Left colon (tissue), 2 donors: Measurements from ENCODE around the gene TMEM45B. TPM values are rescaled to one million over a fixed set of nuclear protein-coding genes. Genes with fewer than 3 reads are reported as not detected.
"Not testable (repeated sequence)": the region's sequence is repeated elsewhere in the genome, so short reads cannot be mapped to it uniquely, and the experiment has no call there.

Source experiments
- ATAC-seq: fragments of 200-7000 bp; cut with Tn5 transposase; one replicate; pipeline ENCODE4 v1.9.1; 2020; ENCODE audit warnings: mild to moderate bottlenecking, moderate library complexity
- DNase-seq, 2 donors: peaks; one replicate each; pipeline ENCODE4 v3.0.0-alpha.2; 2020
- intact Hi-C, 2 donors: fragments of 100-400 bp; cut with DNase I in 1 of 2; cut with micrococcal nuclease in 1 of 2; formaldehyde crosslinking; loops; one replicate each; pipeline versions ENCODE4 v1.11.2 to v1.14.0; 2022; cut with DNase I, micrococcal nuclease
- long read RNA-seq: library from polyadenylated mRNA; unstranded; transcript quantifications from one replicate; pipeline ENCODE4 v2.0.0, GENCODE V29; 2021
- total RNA-seq, 2 donors: library from RNA; stranded (reverse); fragmentation: NEBNext Ultra II Directional; extraction: Animal tissue kit (Norgen Biotek cat#: 25700); gene quantifications; one replicate each; pipeline ENCODE4 v1.2.1, GENCODE V29; 2021
- donor health status: DM: no; HTN: no; CAD: no.
- donor health status: DM: yes; HTN: yes; CAD: no.

Gene TMEM45B
- total RNA-seq, result 100 to 1,000 TPM; 309 to 343 TPM
- long read RNA-seq, transcript TMEM45B-201 (6 exons, 2,234 nt), result major isoform, 283 of 475 reads
- long read RNA-seq, partial matches to known transcripts, result 61 of 475 reads
- long read RNA-seq, other reads (novel, unspliced or antisense), result 131 of 475 reads

DNA sequence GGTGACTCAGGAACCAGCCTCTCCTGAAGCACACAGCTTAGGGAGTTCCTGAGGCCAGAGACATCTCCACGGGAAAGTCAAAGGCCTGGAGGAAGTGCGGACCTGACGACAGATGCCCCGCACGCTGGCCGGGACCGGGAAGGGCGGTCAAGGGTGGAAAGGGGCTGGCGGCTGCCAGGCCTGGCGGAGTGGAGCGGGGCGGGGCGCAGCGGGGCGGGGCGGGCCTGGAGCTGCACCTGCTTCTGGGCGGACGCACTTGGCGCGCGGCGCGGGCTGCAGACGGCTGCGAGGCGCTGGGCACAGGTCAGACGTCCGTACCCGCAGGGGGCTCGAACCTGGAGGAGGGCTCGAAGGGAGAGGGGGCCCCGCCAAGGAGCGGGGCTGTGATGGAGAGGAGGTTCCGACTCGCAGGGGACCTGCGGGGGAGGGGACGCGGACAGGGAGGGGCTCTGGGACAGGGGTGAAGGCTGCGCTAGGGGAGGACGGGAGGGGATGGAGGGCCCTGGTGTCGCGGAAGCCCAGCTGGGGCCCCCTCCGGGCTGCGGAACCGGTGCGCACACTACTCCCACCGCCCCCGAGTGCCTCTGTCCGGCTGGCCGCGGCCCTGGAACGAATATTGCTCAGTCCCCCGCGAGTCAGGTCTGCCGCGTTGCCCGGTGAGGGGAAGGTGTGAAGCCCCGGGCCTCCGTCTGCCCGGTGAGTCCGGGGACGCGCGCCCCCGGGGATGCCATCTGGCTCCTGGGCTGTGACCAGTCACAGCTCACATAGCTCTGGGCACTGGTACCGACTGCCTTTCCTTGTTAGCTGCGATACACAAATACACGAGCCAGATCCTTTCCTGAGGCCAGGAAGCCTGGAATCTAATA is at the start of gene TMEM45B:
Gene TMEM45B (plus strand): TSS at position 253 of the 866 bp plus-strand sequence. CDS start 36,635 bp downstream, outside the sequence.
- ATAC-seq (peak; percentile 74), DNase-seq (peak; percentile 78 to 81)
- intact Hi-C loops, result no loop called here

DNA sequence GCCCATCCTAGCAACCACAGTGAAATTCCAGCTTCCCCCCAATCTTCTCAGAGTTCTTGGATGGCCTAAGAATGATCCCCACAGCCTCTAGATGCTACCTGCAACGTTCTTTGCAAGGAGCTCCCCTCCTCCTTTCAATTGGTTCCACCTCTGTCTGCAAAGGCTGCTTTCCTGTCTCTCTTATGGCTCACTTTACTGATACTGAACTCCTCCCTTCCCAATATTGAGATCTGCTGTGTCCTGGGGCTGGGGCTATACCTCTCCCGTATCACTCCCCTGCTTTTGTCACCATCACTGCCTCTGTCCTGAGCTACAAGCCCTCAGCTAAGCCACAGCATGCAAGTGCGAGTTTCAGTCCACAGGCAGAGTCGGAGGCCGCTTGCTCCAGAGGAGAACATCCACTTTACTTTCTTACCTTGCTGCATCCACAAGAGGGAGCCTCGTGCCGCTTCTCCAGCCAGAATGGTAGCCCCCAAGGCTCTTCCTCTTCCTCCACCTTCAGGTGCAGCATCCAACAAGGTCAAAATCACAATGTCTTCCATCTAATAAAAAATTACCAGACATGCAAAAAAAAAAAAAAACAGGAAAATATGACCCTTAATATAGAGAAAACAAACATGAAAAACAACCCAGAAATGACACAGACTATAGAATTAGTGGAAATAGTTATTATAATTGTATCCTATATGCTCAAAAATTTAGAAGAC is 48.6 kb upstream of the TMEM45B start:
- intact Hi-C loops, result no loop called here
- DNase-seq, result peak in 1 of 2 donors; percentile 51
- peak; percentile 58 for ATAC-seq

DNA sequence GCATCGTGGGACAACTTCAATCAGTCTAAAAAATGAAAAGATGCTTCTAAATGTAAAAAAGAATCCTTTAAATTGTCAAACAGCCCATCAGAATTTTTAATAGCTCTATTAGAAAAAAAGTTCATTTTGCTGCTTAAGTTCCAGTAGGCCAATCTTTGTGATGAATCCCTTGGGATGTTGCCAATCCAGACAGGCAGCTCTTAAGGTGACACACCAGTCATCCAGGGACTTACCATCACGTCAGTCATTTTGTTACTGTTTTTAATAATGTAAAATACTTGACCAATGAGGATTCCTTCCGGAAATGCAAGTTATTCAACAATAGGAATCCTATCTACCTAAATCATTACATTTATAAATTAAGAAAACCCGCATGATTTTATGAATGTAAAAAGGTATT is 47.8 kb upstream of the TMEM45B start:
- DNase-seq (no peak), ATAC-seq (no peak)
- intact Hi-C loops, result no loop called here

DNA sequence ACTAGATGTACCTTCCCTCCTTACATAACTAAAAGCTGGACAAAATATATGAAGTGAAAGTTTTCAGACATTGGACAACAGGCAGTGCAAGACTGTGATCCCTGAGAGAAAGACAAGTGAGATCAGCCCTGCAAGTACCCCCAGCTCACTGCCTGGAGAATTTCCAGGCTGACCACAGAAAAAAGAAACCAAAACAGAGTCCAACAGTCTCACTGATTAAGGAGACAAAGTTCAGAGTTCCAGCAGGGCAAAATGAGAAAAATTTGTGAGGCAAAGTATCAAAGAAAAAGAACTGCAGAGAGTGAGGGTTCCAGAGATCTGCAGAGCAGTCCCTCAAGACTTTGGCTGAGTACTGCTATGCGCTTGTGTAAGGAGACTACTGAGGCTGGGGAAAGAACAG is 47.3 kb upstream of the TMEM45B start:
- ATAC-seq (peak; percentile 12), DNase-seq (no peak)
- intact Hi-C loops, result no loop called here

DNA sequence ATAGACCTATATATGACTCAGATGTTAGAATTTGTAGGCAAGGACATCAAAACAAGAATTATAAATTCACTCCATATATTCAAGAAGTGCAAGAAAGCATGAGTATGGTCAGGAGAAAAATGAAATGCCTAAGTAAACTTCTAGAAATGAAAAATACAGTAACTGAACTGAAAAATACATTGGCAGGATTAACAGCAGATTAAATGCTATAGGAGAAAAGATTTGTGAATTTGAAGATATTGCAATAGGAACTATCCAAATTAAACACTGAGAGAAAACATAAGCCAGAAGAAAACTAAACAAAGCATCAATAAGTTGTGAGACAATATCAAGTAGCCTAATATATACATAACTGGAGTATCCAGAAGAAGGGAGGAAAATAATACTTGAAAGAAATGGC is 46.6 kb upstream of the TMEM45B start:
- ATAC-seq (no peak), DNase-seq (no peak)
- intact Hi-C loops, result no loop called here

DNA sequence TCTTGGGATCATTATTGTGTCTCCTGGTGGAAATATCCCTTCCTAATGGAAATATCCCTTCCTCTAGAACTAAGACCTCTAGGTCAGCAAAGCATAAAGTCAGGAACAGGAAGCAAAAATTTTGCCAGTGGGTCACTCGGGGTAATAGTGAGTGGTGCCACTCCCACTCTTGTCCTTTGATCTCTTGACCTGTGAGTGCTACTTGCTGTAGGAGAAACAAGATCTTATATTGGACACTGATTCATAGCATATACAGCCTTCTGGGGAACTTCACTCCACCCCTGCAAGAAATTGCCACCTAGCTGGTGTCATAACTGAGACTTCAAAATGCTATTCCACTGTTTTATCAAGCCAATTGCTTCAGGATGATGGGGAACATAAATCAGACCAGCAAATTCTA is 44.7 kb upstream of the TMEM45B start:
- intact Hi-C loops, result no loop called here
- ATAC-seq (peak; percentile 88), DNase-seq (no peak)

DNA sequence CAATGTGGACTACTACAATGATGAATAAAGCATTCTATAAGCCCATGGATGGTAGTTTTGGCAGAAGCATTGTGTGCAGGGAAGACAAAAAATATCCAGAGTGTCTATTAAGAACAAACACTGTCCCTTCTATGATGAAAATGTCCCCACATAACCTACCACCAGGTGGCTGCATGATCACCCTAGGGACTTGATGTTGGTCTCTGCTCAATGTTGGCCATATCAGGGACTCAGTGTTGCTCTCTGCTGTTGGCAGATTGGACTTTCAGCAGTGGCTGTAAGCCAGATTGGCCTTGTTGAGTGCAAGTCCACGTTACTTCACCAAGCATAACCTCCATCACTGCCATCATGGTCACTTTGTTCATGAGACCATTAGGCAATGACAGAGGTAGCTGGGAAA is 44.2 kb upstream of the TMEM45B start:
- DNase-seq, intact Hi-C loops: not testable (repeated sequence)
- ATAC-seq, result peak; percentile 53

DNA sequence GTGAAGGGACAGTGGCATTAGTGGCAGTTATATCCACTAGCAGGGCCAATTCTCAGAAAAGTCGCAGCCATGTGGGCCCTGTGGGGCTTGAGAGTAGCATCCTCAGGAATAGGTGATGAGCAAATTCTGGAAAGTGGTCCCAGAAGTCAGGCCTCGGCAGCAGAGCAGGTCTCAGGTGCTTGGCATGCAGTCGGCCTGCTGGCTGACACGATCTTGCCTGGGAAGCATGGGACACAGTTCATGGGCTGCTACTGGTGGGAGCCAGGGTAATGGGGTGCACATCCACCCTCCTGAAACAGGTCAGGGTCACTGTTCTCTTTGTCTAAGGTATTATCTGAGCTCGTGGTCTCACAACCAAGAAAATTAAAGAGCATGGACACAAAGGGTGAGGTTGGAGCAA is 36.8 kb upstream of the TMEM45B start:
- intact Hi-C loops, result no loop called here
- ATAC-seq, result peak; percentile 35
- no peak for DNase-seq

DNA sequence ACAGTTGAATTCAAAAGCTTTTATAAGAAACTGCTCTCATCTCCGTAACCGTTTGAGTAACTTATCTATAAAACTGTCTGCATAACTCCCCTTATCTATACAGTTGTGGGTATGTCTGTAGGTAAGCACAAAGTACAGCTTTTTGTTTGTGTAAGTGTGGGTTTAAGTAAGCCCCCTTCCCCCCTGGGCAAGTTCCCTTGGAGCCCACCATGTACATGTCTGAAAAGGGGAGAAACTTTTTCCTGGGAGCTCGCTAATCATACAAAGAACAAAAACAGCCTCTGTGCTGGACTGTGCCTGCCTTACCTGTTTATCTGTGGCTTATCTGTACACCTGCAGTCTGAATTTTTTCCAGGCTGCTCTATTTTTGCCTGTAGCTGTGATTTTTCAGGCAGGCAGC is 36.3 kb upstream of the TMEM45B start:
- DNase-seq (no peak), ATAC-seq (peak; percentile 68)
- intact Hi-C loops, result no loop called here

DNA sequence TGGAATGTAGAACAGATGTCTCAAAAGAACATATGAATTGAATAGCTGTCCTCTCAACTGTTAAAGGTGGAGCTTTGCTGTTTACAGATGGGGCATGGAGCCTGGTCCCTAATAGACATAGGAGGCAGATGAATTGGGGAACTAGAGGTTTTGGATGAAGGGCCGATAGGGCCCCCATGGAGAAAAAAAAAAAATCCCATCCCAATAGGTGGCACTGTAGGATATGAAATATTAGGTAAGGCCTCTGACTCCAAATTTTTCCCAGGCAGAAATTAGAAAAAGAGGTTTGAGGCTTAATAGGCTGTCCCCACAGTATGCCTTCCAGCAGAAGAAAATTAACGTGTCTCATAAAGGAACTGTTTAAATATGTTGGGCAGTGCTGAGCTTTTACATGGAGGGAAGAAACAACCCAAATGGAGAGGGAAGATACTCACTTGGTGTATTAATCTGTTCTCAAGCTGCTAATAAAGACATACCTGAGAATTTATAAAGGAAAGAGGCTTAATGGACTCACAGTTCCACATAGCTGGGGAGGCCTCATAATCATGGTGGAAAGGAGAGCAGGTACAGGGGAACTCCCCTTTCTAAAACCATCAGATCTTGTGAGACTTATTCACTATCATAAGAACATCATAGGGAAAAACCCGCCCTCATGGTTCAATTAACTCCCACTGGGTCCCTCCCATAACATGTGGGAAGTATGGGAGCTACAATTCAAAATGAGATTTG is 30.1 kb upstream of the TMEM45B start:
- no peak for DNase-seq
- intact Hi-C loops, result no loop called here
- peak; percentile 58 for ATAC-seq

DNA sequence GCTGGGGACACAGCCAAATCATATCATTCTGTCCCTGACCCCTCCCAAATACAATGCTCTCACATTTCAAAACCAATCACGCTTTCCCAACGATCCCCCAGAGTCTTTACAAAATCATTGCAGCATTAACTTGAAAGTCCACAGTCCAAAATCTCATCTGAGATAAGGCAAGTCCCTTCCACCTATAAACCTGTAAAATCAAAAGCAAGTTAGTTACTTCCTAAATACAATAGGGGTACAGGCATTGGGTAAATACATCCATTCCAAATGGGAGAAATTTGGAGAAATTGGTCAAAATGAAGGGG is 29.6 kb upstream of the TMEM45B start:
- intact Hi-C loops, DNase-seq: not testable (repeated sequence)
- peak; percentile 54 for ATAC-seq

DNA sequence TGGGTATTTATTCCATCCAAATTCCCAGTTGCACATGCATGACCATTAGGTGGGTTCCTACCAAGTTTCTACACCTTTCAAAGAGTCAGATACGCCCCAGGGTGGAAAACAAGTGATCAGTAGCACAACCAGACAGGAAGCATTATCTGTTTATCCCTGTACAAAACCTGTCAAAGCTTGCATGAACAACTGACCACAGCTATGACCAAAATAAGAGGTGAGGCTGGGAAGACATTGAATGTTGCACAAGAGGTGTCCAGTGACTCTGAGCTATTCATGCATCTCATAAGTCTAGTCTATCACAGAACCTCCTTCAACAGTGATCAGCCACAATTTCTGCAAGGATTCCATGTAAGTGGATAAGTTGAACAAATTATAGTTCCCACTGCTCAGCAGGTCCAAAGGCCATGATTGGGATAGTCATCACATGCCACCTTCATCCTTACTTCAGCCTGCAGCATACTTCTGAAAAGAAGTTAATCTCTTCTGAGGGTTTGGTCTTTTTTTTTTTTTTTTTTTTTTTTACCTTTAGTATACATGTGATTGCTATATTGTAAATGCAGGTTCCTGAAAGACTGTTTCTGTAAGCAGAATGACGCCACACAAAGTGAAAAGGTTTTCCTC is 28.0 kb upstream of the TMEM45B start:
- DNase-seq (no peak), ATAC-seq (peak; percentile 45)
- intact Hi-C loops, result no loop called here

DNA sequence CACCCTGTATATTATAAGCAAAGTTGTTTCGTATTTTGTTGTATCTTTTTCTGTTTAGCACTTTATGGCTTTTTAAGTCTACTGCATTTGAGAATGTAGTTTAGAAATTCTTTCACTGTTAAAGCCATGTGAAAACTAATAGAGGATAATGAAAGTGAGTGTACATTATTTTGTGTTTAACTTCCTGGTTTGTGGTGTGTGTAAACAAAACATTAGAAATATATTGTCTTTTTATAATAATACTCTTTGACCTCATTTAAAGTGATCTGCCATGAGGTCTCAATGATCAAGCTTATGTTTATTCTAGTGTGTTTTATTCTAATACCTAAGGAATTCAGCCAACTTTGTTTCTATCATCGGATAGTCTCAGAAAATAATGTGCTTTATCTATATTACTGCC is 27.4 kb upstream of the TMEM45B start:
- DNase-seq (no peak), ATAC-seq (peak; percentile 52)
- intact Hi-C loops, result no loop called here

DNA sequence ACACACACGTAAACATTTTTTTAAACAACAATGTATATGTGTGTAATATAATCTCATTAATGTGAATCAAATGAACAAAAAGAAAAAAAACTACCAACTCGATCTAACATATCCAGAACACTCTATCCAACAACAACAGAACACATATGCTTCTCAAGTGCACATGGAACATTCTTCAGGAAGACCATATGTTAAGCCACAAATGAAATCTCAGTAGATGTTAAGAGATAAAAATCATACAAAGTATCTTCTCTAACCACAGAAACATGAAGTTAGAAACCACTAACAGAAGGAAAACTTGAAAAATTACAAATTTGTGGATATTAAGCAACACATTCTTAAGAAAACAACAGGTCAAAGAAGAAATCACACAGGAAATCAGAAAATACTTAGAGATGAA is 25.5 kb upstream of the TMEM45B start:
- DNase-seq (no peak), ATAC-seq (no peak)
- intact Hi-C loops, result no loop called here

DNA sequence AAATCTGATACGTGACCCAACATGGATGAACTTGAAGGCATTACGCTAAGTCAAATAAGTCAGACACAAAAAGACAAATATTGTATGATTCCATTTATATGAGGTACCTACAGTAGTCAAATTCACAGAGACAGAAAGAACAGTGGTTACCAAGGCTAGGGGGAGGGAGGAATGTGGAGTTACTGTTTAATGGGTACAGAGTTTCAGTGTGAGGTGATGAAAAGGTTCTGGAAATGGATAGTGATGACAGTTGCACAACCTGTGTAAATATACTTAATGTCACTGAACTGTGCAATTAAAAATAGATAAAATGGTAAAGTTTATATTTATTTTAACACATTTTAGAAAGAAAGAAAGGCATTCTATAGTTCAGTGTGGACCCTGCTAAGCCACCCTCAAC is 24.1 kb upstream of the TMEM45B start:
- ATAC-seq (no peak), DNase-seq (no peak)
- intact Hi-C loops, result no loop called here

DNA sequence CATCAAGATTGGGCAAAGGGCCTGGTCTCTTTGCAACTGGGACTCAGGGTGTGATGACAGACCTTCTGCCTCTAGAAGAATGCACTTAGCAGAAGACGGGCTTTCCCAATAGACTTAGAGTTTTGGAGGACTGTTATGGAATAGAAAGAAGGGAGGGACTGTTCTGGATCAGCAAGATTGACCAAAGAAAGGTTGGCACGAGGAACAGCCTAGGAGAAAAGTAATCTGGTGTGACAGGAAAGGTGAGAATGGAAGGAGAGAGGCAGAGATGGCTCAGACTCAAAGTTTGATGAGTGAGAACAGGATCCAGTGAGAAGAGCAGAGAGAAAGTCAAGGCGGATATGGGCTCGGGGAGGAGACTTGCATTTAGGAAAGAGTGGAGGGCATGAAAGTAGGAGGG is 23.0 kb upstream of the TMEM45B start:
- intact Hi-C loops, result no loop called here
- no peak for ATAC-seq
- DNase-seq, result no peak

DNA sequence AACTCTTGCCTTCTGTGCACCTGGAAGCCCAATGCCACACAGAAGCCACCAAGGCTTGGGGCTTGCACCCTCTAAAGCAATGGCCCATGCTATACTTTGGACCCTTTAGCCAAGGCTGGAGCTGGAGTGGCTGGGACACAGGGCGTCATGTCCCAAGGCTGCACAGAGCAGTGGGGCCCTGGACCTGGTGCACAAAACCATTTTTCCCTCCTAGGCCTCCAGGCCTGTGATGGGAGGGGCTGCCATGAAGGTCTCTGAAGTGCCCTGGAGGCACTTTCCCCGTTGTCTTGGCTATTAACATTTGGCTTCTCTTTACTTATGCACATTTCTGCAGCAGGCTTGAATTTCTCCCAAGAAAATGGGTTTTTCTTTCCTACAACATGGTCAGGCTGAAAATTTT is 20.6 kb upstream of the TMEM45B start:
- no peak for DNase-seq
- ATAC-seq, result no peak
- intact Hi-C loops, result no loop called here

DNA sequence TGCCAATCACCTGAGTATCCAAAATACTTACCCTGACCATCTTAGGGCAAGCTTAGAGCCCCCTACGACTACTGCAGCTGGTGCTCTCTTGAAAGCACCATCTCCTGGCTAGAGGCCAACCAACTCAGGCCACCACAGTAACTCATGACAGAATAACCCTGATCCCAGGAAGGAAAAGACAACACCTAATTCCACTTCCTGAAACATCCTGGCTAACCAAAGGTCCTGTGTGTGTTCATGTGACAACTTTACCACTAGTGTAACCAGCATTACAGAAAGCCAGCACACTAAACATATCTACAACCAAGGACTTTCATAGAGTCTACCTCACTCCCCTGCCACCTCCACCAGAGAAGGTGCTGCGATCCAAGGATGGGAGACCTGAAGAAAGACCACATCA is 17.4 kb upstream of the TMEM45B start:
- ATAC-seq (peak; percentile 91), DNase-seq (peak in 1 of 2 donors; percentile 38)
- intact Hi-C loops, result no loop called here

DNA sequence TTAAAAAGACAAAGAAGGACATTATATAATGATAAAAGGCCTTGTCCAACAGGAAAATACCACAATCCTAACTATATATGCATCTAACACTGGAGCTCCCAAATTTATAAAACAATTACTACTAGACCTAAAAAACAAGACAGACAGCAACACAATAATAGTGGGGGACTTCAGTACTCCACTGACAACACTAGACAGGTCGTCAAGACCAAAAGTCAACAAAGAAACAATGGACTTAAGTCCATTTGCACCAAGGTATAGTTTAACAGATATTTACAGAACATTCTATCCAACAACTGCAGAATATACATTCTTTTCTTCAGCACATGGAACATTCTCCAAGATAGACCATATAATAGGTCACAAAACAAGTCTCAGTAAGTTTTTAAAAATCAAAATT is 15.5 kb upstream of the TMEM45B start:
- intact Hi-C loops, DNase-seq, ATAC-seq: not testable (repeated sequence)
